A549 (cell line): ENCODE data around the gene PROX2. TPM values are rescaled to one million over a fixed set of nuclear protein-coding genes. Genes with fewer than 3 reads are reported as not detected.
A peak's percentile ranks its signal among the peaks of the same experiment; 100 is the strongest.

Source experiments
- ATAC-seq, 2 experiments: fragments of 200-7000 bp in 1 of 2; fragments of >200 bp in 1 of 2; cut with Nextera tagmentation in 1 of 2; cut with Tn5 transposase in 1 of 2; 3 replicates each; pipeline versions ENCODE4 v1.8.0 to v1.9.1; 2018 to 2020; ENCODE audit warnings: mild to moderate bottlenecking in 1 of 2, moderate library complexity in 1 of 2
- CTCF ChIA-PET: fragments of 300-600 bp; sonication (Branson Sonifier 250); formaldehyde crosslinking; extraction: SDS; loops from one replicate; lab custom pipeline; 2021; ENCODE audit warnings: antibody characterized with exemption, inconsistent platforms; lab: Yijun Ruan, JAX
- POLR2A ChIA-PET: fragments of 350-600 bp; formaldehyde crosslinking; extraction: SDS; loops from one replicate; lab custom pipeline; 2021; ENCODE audit warnings: antibody characterized with exemption, inconsistent platforms; lab: Yijun Ruan, JAX
- DNase-seq, 2 experiments: peaks; one replicate each; pipeline versions ENCODE4 v3.0.0 to v3.0.0-alpha.2; 2011 to 2016; ENCODE audit warnings: low read depth in 1 of 2, low spot score in 1 of 2
- FAIRE-seq: peaks from 2 replicates; lab custom pipeline; 2011; peaks lifted over from hg19 to GRCh38; lab: Jason Lieb, UNC
- H3K27ac ChIP-seq, 2 experiments: fragments of >200 bp; sonication (Bioruptor Twin); formaldehyde crosslinking; 3 replicates each; pipeline ENCODE4 v1.5.1; 2016 to 2017
- H3K4me1 ChIP-seq: fragments of >200 bp; sonication (Bioruptor Twin); formaldehyde crosslinking; 3 replicates; pipeline ENCODE4 v1.6.1; 2016
- H3K4me2 ChIP-seq: fragments of >200 bp; sonication (Bioruptor Twin); formaldehyde crosslinking; 3 replicates; pipeline ENCODE4 v1.6.1; 2016
- H3K4me3 ChIP-seq: fragments of >200 bp; sonication (Bioruptor Twin); formaldehyde crosslinking; 3 replicates; pipeline ENCODE4 v1.5.1; 2016
- H3K9me3 ChIP-seq: fragments of >200 bp; sonication (Bioruptor Twin); formaldehyde crosslinking; 3 replicates; pipeline ENCODE4 v1.6.1; 2016
- HOXA7 ChIP-seq: fragments of 250-450 bp; sonication (Bioruptor Pico); IDR thresholded peaks from 2 replicates; pipeline ENCODE4 v1.5.0; 2020; ENCODE audit warnings: mild to moderate bottlenecking, moderate library complexity
- HOXB13 ChIP-seq: fragments of 250-450 bp; sonication (Bioruptor Pico); IDR thresholded peaks from 2 replicates; pipeline ENCODE4 v1.5.0; 2020; ENCODE audit warnings: low read depth, mild to moderate bottlenecking, moderate library complexity
- JUNB ChIP-seq: fragments of >200 bp; sonication (Bioruptor Twin); formaldehyde crosslinking; IDR thresholded peaks from 2 replicates; pipeline ENCODE4 v1.6.1; 2016
- KDM1A ChIP-seq: fragments of 200-600 bp; sonication (generic); IDR thresholded peaks from 2 replicates; pipeline ENCODE4 v1.6.1; 2016; ENCODE audit warnings: low read depth, mild to moderate bottlenecking
- KDM5A ChIP-seq: fragments of 200-600 bp; sonication (generic); IDR thresholded peaks from 2 replicates; pipeline ENCODE4 v1.6.1; 2016; ENCODE audit warnings: antibody characterized with exemption, mild to moderate bottlenecking
- MAZ ChIP-seq: fragments of 150-350 bp; IDR thresholded peaks from 2 replicates; pipeline ENCODE4 v1.6.1; 2014; ENCODE audit warnings: antibody characterized with exemption, low read depth, low read length, borderline replicate concordance
- RARB ChIP-seq: fragments of 250-450 bp; sonication (Bioruptor Pico); IDR thresholded peaks from 2 replicates; pipeline ENCODE4 v1.8.0; 2021; ENCODE audit warnings: mild to moderate bottlenecking, moderate library complexity
- TFCP2L1 ChIP-seq: fragments of 250-450 bp; sonication (Bioruptor Pico); IDR thresholded peaks from 2 replicates; pipeline ENCODE4 v1.5.0; 2021; ENCODE audit warnings: mild to moderate bottlenecking
- TP53 ChIP-seq: fragments of 250-450 bp; sonication (Bioruptor Pico); IDR thresholded peaks from 2 replicates; pipeline ENCODE4 v1.5.0; 2021; ENCODE audit warnings: mild to moderate bottlenecking, moderate library complexity
- ZFP36 ChIP-seq: fragments of 450-650 bp; IDR thresholded peaks from 2 replicates; pipeline ENCODE4 v1.6.1; 2014; ENCODE audit warnings: borderline replicate concordance; ENCODE audit not compliant: partially characterized antibody
- WGBS: methylation state at CpG from one replicate; pipeline ENCODE4 v1.1.6; 2017; ENCODE audit errors: missing lambda C conversion rate; 5-methylcytosine and 5-hydroxymethylcytosine counted together
- polyA plus RNA-seq, 4 experiments: library from polyadenylated mRNA; depleted of rRNA in 3 of 4; stranded (reverse); fragments of >200 nt; fragmentation: RNase III in 1 of 4; extraction: RNeasy Plus Mini Kit Qiagen cat#74134 plus additional on column Dnase treatment in 1 of 4; gene quantifications; 2 replicates in 3 of 4; 3 replicates in 1 of 4; pipeline ENCODE4 v1.2.3, GENCODE V29; 2011 to 2017
- TF ChIP-seq, protein P1 (sequence below): fragments of 150-350 bp; IDR thresholded peaks from 2 replicates; pipeline ENCODE4 v1.6.1; 2014; ENCODE audit warnings: low read depth, mild to moderate bottlenecking, low read length
- TF ChIP-seq, protein P2 (sequence below): fragments of 250-450 bp; sonication (Bioruptor Pico); IDR thresholded peaks from 2 replicates; pipeline ENCODE4 v1.5.0; 2021; ENCODE audit warnings: mild to moderate bottlenecking, moderate library complexity, borderline replicate concordance
- TF ChIP-seq, protein P3 (sequence below): fragments of 450-650 bp; IDR thresholded peaks from 2 replicates; pipeline ENCODE4 v1.6.1; 2014; ENCODE audit warnings: antibody characterized with exemption
- TF ChIP-seq, protein P4 (sequence below): fragments of >200 bp; sonication (Bioruptor Twin); formaldehyde crosslinking; IDR thresholded peaks from 2 replicates; pipeline ENCODE4 v1.6.1; 2016

Gene PROX2
- polyA plus RNA-seq, 2 of the 4 experiments (the other 2 are of a cell fraction) = not detected

DNA sequence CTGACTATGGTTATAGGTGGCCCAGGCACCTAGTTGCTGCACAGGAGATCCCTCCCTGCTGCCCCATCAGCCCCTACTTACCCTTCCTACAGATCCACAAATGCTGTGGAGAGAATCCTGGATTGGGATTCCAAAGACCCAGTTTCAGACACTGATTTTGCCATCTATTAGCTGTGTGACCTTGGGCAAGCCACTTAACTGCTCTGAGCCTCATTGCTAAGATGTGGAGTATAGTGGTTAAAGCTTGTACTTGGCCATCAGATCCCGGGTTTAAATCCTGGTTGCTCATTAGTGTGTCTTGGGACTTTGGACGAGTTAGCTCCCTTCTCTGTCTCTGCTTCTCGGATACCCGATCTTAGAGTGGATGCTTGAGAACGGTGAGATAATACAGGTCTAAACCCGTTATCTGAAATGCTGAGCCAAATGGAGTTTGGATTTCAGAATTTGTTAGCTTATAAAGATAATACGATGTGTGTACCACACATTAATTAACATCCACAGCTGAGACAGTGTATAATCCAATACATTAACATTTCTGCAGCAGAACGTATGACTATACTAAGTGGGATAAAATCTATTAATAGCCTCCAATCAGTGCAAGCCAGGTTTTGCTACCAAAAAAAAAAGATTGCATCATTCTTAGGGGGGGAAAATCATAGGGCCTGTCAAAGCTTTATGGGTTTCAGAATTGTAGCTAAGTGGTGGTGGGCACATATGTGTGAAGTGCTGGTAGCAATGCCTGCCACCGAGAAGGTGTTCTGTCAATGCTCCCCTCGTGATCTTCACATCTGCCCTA, 16.0 kb downstream of the PROX2 start:
- WGBS = 63% methylated on average over 10 of the region's 10 CpGs
- DNase-seq = no peak
- CTCF ChIA-PET = interaction anchor here (0.6 to 20.9 kb wide), 35 partner anchors 10 to 794 kb away, joined by 3 to 339 read pairs (median 5); partner anchors contain the start of genes DLST, LTBP2, PROX2 and YLPM1
- Histone ChIP-seq H3K4me1 (no peaks in the 10 kb centered on the region), H3K27ac (no peak overlapping the region), H3K9me3 (no peaks in the 10 kb centered on the region), H3K4me2 (no peak overlapping the region), H3K4me3 (no peak overlapping the region)
- POLR2A ChIA-PET = interaction anchor here (0.6 to 2.2 kb wide), 2 partner anchors 30 to 45 kb away, joined by 3 to 9 read pairs; no protein-coding TSS in a partner anchor
- TF ChIP-seq HOXB13 (CRISPR knock-in tag) (no peak), KDM5A (no peak), HOXA7 (CRISPR knock-in tag) (no peak), ZFP36 (peak; percentile 7), TP53 (CRISPR knock-in tag) (no peak)
- no peak for ATAC-seq
- FAIRE-seq = no peak

DNA sequence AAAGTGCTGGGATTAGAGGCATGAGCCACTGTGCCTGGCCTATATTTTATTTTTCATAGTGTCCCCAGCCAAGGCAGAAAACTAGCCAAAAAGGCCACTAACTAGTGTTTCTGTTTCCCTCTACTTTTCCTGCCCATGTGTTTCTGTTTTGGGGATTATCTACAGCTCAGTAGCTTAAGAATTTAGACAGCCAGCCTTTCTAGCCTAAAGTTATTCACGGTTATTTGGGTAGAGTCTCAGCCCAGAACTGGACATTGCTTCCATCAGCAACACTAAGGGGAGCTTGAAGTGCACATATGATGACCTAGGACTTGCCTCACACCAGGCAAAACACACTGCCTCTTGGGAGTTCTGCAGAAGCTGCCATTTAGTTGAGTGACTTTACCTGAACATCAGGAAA, 17.9 kb downstream of the PROX2 start:
- CTCF ChIA-PET = interaction anchor here (0.6 to 20.9 kb wide), 9 partner anchors 16 to 551 kb away, joined by 3 to 339 read pairs (median 3); partner anchors contain the start of genes DLST and PROX2
- WGBS = 67% methylated on average over 1 of the region's 1 CpG
- POLR2A ChIA-PET = no interaction called here
- H3K9me3 ChIP-seq = no peaks in the 10 kb centered on the region
- no peak for ATAC-seq
- no peaks in the 10 kb centered on the region for H3K4me1 ChIP-seq
- no peak for FAIRE-seq
- TF ChIP-seq, protein P1, sequence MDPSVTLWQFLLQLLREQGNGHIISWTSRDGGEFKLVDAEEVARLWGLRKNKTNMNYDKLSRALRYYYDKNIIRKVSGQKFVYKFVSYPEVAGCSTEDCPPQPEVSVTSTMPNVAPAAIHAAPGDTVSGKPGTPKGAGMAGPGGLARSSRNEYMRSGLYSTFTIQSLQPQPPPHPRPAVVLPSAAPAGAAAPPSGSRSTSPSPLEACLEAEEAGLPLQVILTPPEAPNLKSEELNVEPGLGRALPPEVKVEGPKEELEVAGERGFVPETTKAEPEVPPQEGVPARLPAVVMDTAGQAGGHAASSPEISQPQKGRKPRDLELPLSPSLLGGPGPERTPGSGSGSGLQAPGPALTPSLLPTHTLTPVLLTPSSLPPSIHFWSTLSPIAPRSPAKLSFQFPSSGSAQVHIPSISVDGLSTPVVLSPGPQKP = no peak
- TF ChIP-seq, protein P2, sequence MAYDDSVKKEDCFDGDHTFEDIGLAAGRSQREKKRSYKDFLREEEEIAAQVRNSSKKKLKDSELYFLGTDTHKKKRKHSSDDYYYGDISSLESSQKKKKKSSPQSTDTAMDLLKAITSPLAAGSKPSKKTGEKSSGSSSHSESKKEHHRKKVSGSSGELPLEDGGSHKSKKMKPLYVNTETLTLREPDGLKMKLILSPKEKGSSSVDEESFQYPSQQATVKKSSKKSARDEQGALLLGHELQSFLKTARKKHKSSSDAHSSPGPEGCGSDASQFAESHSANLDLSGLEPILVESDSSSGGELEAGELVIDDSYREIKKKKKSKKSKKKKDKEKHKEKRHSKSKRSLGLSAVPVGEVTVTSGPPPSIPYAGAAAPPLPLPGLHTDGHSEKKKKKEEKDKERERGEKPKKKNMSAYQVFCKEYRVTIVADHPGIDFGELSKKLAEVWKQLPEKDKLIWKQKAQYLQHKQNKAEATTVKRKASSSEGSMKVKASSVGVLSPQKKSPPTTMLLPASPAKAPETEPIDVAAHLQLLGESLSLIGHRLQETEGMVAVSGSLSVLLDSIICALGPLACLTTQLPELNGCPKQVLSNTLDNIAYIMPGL = no peak
- TF ChIP-seq, protein P3, sequence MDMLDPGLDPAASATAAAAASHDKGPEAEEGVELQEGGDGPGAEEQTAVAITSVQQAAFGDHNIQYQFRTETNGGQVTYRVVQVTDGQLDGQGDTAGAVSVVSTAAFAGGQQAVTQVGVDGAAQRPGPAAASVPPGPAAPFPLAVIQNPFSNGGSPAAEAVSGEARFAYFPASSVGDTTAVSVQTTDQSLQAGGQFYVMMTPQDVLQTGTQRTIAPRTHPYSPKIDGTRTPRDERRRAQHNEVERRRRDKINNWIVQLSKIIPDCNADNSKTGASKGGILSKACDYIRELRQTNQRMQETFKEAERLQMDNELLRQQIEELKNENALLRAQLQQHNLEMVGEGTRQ = no peak
- no peak for TF ChIP-seq TFCP2L1 (CRISPR knock-in tag)
- no peak for TF ChIP-seq MAZ
- TF ChIP-seq RARB (CRISPR knock-in tag) = no peak
- TF ChIP-seq, all 56 proteins: peak for 0
- H3K27ac ChIP-seq = no peak overlapping the region
- no peak overlapping the region for H3K4me2 ChIP-seq
- DNase-seq = no peak
- H3K4me3 ChIP-seq = no peak overlapping the region

DNA sequence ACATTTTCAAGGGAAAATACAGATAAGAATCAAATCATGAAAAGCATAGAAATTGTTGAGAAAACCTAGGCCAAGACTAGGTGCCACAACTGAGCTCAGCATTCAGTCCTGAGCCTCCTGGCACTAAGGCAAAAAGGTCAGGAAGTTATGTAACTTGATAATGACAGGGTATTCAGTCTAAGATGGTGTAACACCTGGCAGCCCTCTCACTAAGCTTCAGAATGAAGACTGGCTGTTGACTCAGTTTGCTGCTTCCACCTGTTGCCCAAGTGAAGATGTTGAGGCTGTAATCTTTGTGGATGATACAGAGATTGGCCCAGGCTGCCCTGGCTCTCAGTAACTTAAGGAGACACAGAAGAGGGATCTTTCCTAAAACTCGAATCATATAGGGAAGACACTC, 19.6 kb downstream of the PROX2 start:
- no peak for FAIRE-seq
- no peak for DNase-seq
- ChIA-PET POLR2A (no interaction called here), CTCF (interaction anchor here (1.2 to 20.9 kb wide), 6 partner anchors 9 to 247 kb away, joined by 3 to 339 read pairs (median 76); partner anchors contain the start of genes DLST and PROX2)
- TF ChIP-seq KDM1A (no peak), JUNB (no peak)
- TF ChIP-seq, protein P4, sequence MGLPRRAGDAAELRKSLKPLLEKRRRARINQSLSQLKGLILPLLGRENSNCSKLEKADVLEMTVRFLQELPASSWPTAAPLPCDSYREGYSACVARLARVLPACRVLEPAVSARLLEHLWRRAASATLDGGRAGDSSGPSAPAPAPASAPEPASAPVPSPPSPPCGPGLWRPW = no peak
- H3K9me3 ChIP-seq = no peaks in the 10 kb centered on the region
- H3K4me3 ChIP-seq = no peak overlapping the region
- 61% methylated on average over 1 of the region's 1 CpG for WGBS
- no peak for ATAC-seq
- H3K4me1 ChIP-seq = no peaks in the 10 kb centered on the region
- no peak overlapping the region for H3K4me2 ChIP-seq
- H3K27ac ChIP-seq = no peak overlapping the region
